ENCODE measurements around the gene DMD.

DNA sequence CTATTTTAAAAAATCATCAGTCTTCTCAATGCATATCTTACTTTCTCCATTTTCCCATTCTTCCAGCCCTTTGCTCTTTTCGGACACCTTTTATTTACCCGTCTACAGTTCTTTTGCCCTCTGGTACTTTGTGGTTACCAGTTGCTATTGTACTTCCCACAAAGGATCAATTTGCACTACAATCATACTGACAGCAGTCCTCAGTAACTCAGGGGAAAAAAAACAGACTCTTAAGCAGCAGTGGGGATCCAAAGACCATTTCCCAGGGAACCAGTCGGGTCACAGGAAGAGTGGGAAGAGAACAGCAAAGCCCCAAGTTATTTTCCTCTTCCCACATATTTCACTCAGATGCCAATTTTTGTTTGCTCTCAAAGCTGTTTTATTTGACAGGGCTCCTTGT is 23.1 kb downstream of the DMD start:
- no peak for TF ChIP-seq TAF1 (IDR thresholded peaks at IDR 0.05; ENCODE audit: borderline replicate concordance, insufficient read depth, low read length)
- TF ChIP-seq POLR2AphosphoS5 (IDR thresholded peaks at IDR 0.05; ENCODE audit: low read depth, low read length) = no peak
- TF ChIP-seq SIN3A (IDR thresholded peaks at IDR 0.05; ENCODE audit: borderline replicate concordance, insufficient read depth, low read length) = no peak
- TF ChIP-seq, protein P1, sequence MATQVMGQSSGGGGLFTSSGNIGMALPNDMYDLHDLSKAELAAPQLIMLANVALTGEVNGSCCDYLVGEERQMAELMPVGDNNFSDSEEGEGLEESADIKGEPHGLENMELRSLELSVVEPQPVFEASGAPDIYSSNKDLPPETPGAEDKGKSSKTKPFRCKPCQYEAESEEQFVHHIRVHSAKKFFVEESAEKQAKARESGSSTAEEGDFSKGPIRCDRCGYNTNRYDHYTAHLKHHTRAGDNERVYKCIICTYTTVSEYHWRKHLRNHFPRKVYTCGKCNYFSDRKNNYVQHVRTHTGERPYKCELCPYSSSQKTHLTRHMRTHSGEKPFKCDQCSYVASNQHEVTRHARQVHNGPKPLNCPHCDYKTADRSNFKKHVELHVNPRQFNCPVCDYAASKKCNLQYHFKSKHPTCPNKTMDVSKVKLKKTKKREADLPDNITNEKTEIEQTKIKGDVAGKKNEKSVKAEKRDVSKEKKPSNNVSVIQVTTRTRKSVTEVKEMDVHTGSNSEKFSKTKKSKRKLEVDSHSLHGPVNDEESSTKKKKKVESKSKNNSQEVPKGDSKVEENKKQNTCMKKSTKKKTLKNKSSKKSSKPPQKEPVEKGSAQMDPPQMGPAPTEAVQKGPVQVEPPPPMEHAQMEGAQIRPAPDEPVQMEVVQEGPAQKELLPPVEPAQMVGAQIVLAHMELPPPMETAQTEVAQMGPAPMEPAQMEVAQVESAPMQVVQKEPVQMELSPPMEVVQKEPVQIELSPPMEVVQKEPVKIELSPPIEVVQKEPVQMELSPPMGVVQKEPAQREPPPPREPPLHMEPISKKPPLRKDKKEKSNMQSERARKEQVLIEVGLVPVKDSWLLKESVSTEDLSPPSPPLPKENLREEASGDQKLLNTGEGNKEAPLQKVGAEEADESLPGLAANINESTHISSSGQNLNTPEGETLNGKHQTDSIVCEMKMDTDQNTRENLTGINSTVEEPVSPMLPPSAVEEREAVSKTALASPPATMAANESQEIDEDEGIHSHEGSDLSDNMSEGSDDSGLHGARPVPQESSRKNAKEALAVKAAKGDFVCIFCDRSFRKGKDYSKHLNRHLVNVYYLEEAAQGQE (IDR thresholded peaks at IDR 0.05; ENCODE audit: insufficient read depth in 1 of 2, low read depth in 2 of 2, low read length in 2 of 2) = no peak
- no peak for TF ChIP-seq FOXP2 (optimal IDR thresholded peaks at IDR 0.05; ENCODE audit: borderline replicate concordance, extremely low read depth, extremely low read length, insufficient read depth)
